Hindlimb muscle (tissue), 1 donor: ENCODE data around the gene SPRTN. TPM values are rescaled to one million over a fixed set of nuclear protein-coding genes. Genes with fewer than 3 reads are reported as not detected.

Source experiments
- polyA plus RNA-seq: library from polyadenylated mRNA; unstranded; fragments of 120-200 nt; gene quantifications from one replicate; pipeline ENCODE4 v1.2.1, GENCODE V29; 2013; ENCODE audit not compliant: insufficient read length

The SPRTN gene
- polyA plus RNA-seq, 1 donor = 6.3 TPM

Other genes with a start within 250 kb of the SPRTN start
- gene TRIM67, start 176.2 kb upstream of the SPRTN start, polyA plus RNA-seq = 0.05 TPM
- gene GNPAT, start 97.1 kb upstream of the SPRTN start, polyA plus RNA-seq = 59.5 TPM
- gene EXOC8, start 441 bp upstream of the SPRTN start, polyA plus RNA-seq = 6.2 TPM
- gene EGLN1, start 84.0 kb downstream of the SPRTN start, polyA plus RNA-seq = 31.3 TPM
- 29.7 TPM for gene TSNAX, start 190.4 kb downstream of the SPRTN start, polyA plus RNA-seq